GM12891 (cell line): ENCODE results near the gene PRSS1.

Experiments used
- POLR2A ChIP-seq: IDR thresholded peaks from 2 replicates; pipeline ENCODE4 v1.6.1; 2011; ENCODE audit warnings: low read depth, low read length, control low read depth
- POLR2AphosphoS5 ChIP-seq: IDR thresholded peaks from 2 replicates; pipeline ENCODE4 v1.6.1; 2011; ENCODE audit warnings: low read depth, low read length, control low read depth
- POU2F2 ChIP-seq: IDR thresholded peaks from 2 replicates; pipeline ENCODE4 v1.6.1; 2011; ENCODE audit warnings: low read depth, mild to moderate bottlenecking, control low read depth, low read length, moderate library complexity
- TAF1 ChIP-seq: IDR thresholded peaks from 2 replicates; pipeline ENCODE4 v1.6.1; 2011; ENCODE audit warnings: low read depth, low read length, control low read depth

DNA sequence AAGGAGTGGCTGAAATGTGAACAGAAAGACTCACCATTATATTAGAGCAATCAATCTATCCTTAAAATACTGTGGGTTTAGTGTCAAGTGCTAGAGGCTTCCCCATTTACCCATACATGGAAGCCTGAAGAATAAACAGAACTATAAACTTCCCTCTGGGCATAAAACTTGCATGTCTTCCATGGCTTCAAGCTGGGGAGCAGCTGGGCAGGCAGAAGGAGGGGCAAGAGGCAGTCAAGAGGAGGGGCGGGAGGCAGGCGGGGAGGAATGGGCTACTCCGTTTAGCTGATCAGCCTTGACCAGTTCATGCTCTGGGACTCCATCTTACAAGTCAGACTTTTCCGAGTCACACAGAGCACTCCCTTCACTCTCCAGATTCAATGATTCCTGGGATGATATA, 3.5 kb upstream of the PRSS1 start:
- TF ChIP-seq POLR2A (no peak), POLR2AphosphoS5 (no peak), POU2F2 (no peak), TAF1 (no peak)
